HEK293T (cell line): ENCODE measurements around the gene LRRC4C.

Source experiments
- FOXA1 ChIP-seq: fragments of 450-650 bp; IDR thresholded peaks from 2 replicates; pipeline ENCODE4 v1.6.1; 2016; ENCODE audit warnings: mild to moderate bottlenecking
- LEF1 ChIP-seq: fragments of 450-650 bp; IDR thresholded peaks from 2 replicates; pipeline ENCODE4 v1.6.1; 2017; ENCODE audit warnings: mild to moderate bottlenecking, borderline replicate concordance
- NFRKB ChIP-seq: fragments of 450-650 bp; IDR thresholded peaks from 2 replicates; pipeline ENCODE4 v1.6.1; 2016; ENCODE audit warnings: mild to moderate bottlenecking, moderate library complexity
- SP1 ChIP-seq: fragments of 450-650 bp; IDR thresholded peaks from 2 replicates; pipeline ENCODE4 v1.6.1; 2017
- TARDBP ChIP-seq: fragments of 450-650 bp; IDR thresholded peaks from 2 replicates; pipeline ENCODE4 v1.6.1; 2016
- TF ChIP-seq, protein P1 (sequence below): fragments of 450-650 bp; IDR thresholded peaks from 2 replicates; pipeline ENCODE4 v1.6.1; 2016

DNA sequence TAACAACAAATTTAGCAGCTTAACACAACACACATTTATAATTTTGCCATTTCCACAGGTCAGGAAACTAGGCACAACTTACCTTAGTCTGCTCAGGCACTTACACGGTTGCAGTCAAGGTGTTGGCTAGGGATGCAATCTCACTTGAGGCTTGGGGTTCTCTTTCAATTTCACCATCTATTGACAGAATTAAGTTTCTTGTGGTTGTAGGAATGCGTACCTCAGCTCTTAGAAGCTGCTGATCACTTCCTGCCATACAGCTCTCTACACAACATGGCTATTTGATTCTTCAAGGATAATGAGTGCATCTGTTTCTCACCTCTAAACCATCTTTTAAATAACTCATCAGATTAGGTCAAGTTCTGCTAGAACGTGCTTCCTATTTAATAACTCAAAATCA lies 968.1 kb downstream of the LRRC4C start:
- no peak for TF ChIP-seq NFRKB
- no peak for TF ChIP-seq FOXA1
- TF ChIP-seq, protein P1, sequence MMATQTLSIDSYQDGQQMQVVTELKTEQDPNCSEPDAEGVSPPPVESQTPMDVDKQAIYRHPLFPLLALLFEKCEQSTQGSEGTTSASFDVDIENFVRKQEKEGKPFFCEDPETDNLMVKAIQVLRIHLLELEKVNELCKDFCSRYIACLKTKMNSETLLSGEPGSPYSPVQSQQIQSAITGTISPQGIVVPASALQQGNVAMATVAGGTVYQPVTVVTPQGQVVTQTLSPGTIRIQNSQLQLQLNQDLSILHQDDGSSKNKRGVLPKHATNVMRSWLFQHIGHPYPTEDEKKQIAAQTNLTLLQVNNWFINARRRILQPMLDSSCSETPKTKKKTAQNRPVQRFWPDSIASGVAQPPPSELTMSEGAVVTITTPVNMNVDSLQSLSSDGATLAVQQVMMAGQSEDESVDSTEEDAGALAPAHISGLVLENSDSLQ = no peak
- TF ChIP-seq LEF1 = no peak
- no peak for TF ChIP-seq TARDBP
- no peak for TF ChIP-seq SP1
